Renal cortex interstitium (tissue), 11 donors: ENCODE measurements around the gene ANKRD63. TPM values are rescaled to one million over a fixed set of nuclear protein-coding genes. Genes with fewer than 3 reads are reported as not detected.

Source experiments
- DNase-seq, 11 donors: peaks; one replicate each; pipeline ENCODE4 v3.0.0-alpha.2; 2013; ENCODE audit warnings: low read depth in 9 of 11, low spot score in 4 of 11; ENCODE audit errors: extremely low read depth in 1 of 11
- polyA plus RNA-seq, 3 donors: library from polyadenylated mRNA; unstranded; fragments of 120-200 nt; gene quantifications; one replicate each; pipeline ENCODE4 v1.2.1, GENCODE V29; 2013; ENCODE audit not compliant: insufficient read length in 3 of 3

The ANKRD63 gene
- polyA plus RNA-seq, 3 donors = 0.17 to 0.32 TPM; not detected in 1

- DNase-seq = no peak
Observed at GRCh38 chr15:40250771-40251483, 31.9 kb downstream of the ANKRD63 start.

- DNase-seq = no peak
Observed at GRCh38 chr15:40250304-40250656, 32.6 kb downstream of the ANKRD63 start.

- no peak for DNase-seq
Observed at GRCh38 chr15:40249477-40250303, 33.2 kb downstream of the ANKRD63 start.

GRCh38 chr15:40248006-40248783 lies 34.7 kb downstream of the ANKRD63 start:
- no peak for DNase-seq

- DNase-seq = no peak
Observed at GRCh38 chr15:40247406-40247971, 35.4 kb downstream of the ANKRD63 start.

- DNase-seq = no peak
Observed at GRCh38 chr15:40246496-40247280, 36.2 kb downstream of the ANKRD63 start.

GRCh38 chr15:40245666-40246450 lies 37.0 kb downstream of the ANKRD63 start:
- no peak for DNase-seq

- peak in 4 of 11 donors; percentile 22 to 56 (median 39) for DNase-seq
Observed at GRCh38 chr15:40244961-40245523, 37.8 kb downstream of the ANKRD63 start.

GRCh38 chr15:40243126-40243810 lies 39.6 kb downstream of the ANKRD63 start:
- no peak for DNase-seq

GRCh38 chr15:40242601-40243000 lies 40.3 kb downstream of the ANKRD63 start:
- DNase-seq = no peak

GRCh38 chr15:40242213-40242599 lies 40.7 kb downstream of the ANKRD63 start:
- no peak for DNase-seq

- no peak for DNase-seq
Observed at GRCh38 chr15:40241269-40242212, 41.3 kb downstream of the ANKRD63 start.

- no peak for DNase-seq
Observed at GRCh38 chr15:40240619-40241221, 42.1 kb downstream of the ANKRD63 start.

GRCh38 chr15:40239693-40240618 lies 42.9 kb downstream of the ANKRD63 start:
- DNase-seq = no peak

GRCh38 chr15:40239404-40239692 lies 43.5 kb downstream of the ANKRD63 start:
- DNase-seq = no peak
